IMR-90 (cell line): ENCODE data around the gene C2orf80. TPM values are rescaled to one million over a fixed set of nuclear protein-coding genes. Genes with fewer than 3 reads are reported as not detected.

Source experiments
- ATAC-seq: fragments of 200-7000 bp; cut with Tn5 transposase; 2 replicates; pipeline ENCODE4 v1.9.1; 2020; ENCODE audit warnings: low read depth, mild to moderate bottlenecking, moderate library complexity
- BruUV-seq: library from RNA; stranded (reverse); fragments of 400-500 nt; replicated peaks from 2 replicates; lab custom pipeline; 2021; lab: Mats Ljungman, UMichigan
- CTCF ChIA-PET: fragments of 300-600 bp; formaldehyde crosslinking; extraction: SDS; loops from one replicate; lab custom pipeline; 2021; ENCODE audit warnings: antibody characterized with exemption; lab: Yijun Ruan, JAX
- POLR2A ChIA-PET: fragments of 300-600 bp; sonication (Branson Sonifier 250); formaldehyde crosslinking; loops from one replicate; lab custom pipeline; 2022; ENCODE audit warnings: antibody characterized with exemption; ENCODE audit not compliant: unreplicated experiment; lab: Charles Lee
- DNase-seq: peaks from one replicate; pipeline ENCODE4 v3.0.0; 2013
- H2AFZ ChIP-seq: replicated peaks from 2 replicates; pipeline ENCODE3; 2013; ENCODE audit warnings: low read length, mild to moderate bottlenecking; ENCODE audit not compliant: poor library complexity
- H2AK5ac ChIP-seq: 2 replicates; pipeline ENCODE4 v1.6.1; 2013; ENCODE audit warnings: low read depth, low read length, inconsistent platforms
- H2AK9ac ChIP-seq: replicated peaks from 2 replicates; pipeline ENCODE3; 2013; ENCODE audit warnings: mild to moderate bottlenecking, low read depth, low read length, moderate library complexity; ENCODE audit not compliant: poor library complexity
- H2BK120ac ChIP-seq: 2 replicates; pipeline ENCODE4 v1.6.1; 2013; ENCODE audit warnings: low read depth, low read length, inconsistent platforms
- H2BK15ac ChIP-seq: 3 replicates; pipeline ENCODE4 v1.6.1; 2013; ENCODE audit warnings: low read depth, low read length, inconsistent platforms
- H2BK20ac ChIP-seq: 2 replicates; pipeline ENCODE4 v1.6.1; 2013; ENCODE audit warnings: low read depth, mild to moderate bottlenecking, inconsistent platforms, low read length, moderate library complexity
- H2BK5ac ChIP-seq: 2 replicates; pipeline ENCODE4 v1.6.1; 2013; ENCODE audit warnings: mild to moderate bottlenecking, low read depth, low read length, inconsistent platforms; ENCODE audit not compliant: poor library complexity, severe bottlenecking
- H3K14ac ChIP-seq: replicated peaks from 2 replicates; pipeline ENCODE4 v1.6.1; 2013; ENCODE audit warnings: low read depth, low read length, inconsistent platforms
- H3K18ac ChIP-seq: 2 replicates; pipeline ENCODE4 v1.6.1; 2013; ENCODE audit warnings: low read depth, low read length, control low read depth
- H3K23ac ChIP-seq: 2 replicates; pipeline ENCODE4 v1.6.1; 2013; ENCODE audit warnings: low read depth, low read length, inconsistent platforms
- H3K27ac ChIP-seq: 2 replicates; pipeline ENCODE4 v1.5.1; 2013; ENCODE audit warnings: mild to moderate bottlenecking, control low read depth, low read length; ENCODE audit not compliant: insufficient read depth
- H3K27me3 ChIP-seq: 2 replicates; pipeline ENCODE4 v1.6.1; 2013; ENCODE audit warnings: low read length; ENCODE audit not compliant: control insufficient read depth, insufficient read depth
- H3K36me3 ChIP-seq: 2 replicates; pipeline ENCODE4 v1.6.1; 2013; ENCODE audit warnings: low read length, mixed read lengths; ENCODE audit not compliant: control insufficient read depth, insufficient read depth
- H3K4ac ChIP-seq: 2 replicates; pipeline ENCODE4 v1.6.1; 2013; ENCODE audit warnings: low read depth, low read length, inconsistent platforms
- H3K4me1 ChIP-seq: 2 replicates; pipeline ENCODE4 v1.6.1; 2013; ENCODE audit warnings: low read length, mixed read lengths; ENCODE audit not compliant: control insufficient read depth, insufficient read depth
- H3K4me2 ChIP-seq: 2 replicates; pipeline ENCODE4 v1.6.1; 2013; ENCODE audit warnings: low read depth, mild to moderate bottlenecking, control low read depth, low read length, moderate library complexity
- H3K4me3 ChIP-seq: 2 replicates; pipeline ENCODE4 v1.5.1; 2013; ENCODE audit warnings: low read depth, mild to moderate bottlenecking, control low read depth, low read length, moderate library complexity; ENCODE audit not compliant: insufficient read depth
- H3K56ac ChIP-seq: 2 replicates; pipeline ENCODE4 v1.6.1; 2013; ENCODE audit warnings: low read length, inconsistent platforms; ENCODE audit not compliant: insufficient read depth; ENCODE audit errors: extremely low read depth
- H3K79me1 ChIP-seq, 2 experiments: 2 replicates each; pipeline ENCODE4 v1.6.1; 2013; ENCODE audit warnings: low read length in 2 of 2, inconsistent platforms in 1 of 2, low read depth in 1 of 2
- H3K9ac ChIP-seq: 2 replicates; pipeline ENCODE4 v1.6.1; 2013; ENCODE audit warnings: low read depth, low read length, control low read depth
- H3K9me1 ChIP-seq: 2 replicates; pipeline ENCODE4 v1.6.1; 2013; ENCODE audit warnings: low read length, inconsistent platforms; ENCODE audit not compliant: insufficient read depth
- H3K9me3 ChIP-seq: 2 replicates; pipeline ENCODE4 v1.6.1; 2013; ENCODE audit warnings: low read length; ENCODE audit not compliant: control insufficient read depth, insufficient read depth
- H4K20me1 ChIP-seq: 2 replicates; pipeline ENCODE4 v1.6.1; 2013; ENCODE audit warnings: low read length, inconsistent platforms; ENCODE audit not compliant: insufficient read depth
- H4K5ac ChIP-seq: 2 replicates; pipeline ENCODE4 v1.6.1; 2013; ENCODE audit warnings: mild to moderate bottlenecking, low read depth, low read length, control low read depth
- H4K8ac ChIP-seq, 2 experiments: 2 replicates each; pipeline ENCODE4 v1.6.1; 2013; ENCODE audit warnings: low read depth in 2 of 2, low read length in 2 of 2, control low read depth in 1 of 2, inconsistent platforms in 1 of 2
- H4K91ac ChIP-seq: 2 replicates; pipeline ENCODE4 v1.6.1; 2013; ENCODE audit warnings: low read depth, low read length, inconsistent platforms; ENCODE audit not compliant: insufficient read depth
- CEBPB ChIP-seq: IDR thresholded peaks from 2 replicates; pipeline ENCODE4 v1.6.1; 2012; ENCODE audit warnings: low read depth, low read length, improper control_type of control experiment
- RAD21 ChIP-seq: IDR thresholded peaks from 2 replicates; pipeline ENCODE4 v1.6.1; 2012; ENCODE audit warnings: low read length, improper control_type of control experiment
- WGBS, 2 experiments: methylation state at CpG; one replicate each; pipeline versions ENCODE4 v1.1.5 to v1.1.7; 2013; ENCODE audit warnings: missing lambda C conversion rate in 2 of 2; ENCODE audit not compliant: insufficient read length in 1 of 2; ENCODE audit errors: extremely low coverage in 2 of 2; 5-methylcytosine and 5-hydroxymethylcytosine counted together
- dilution Hi-C: fragments of 300-500 bp; cut with HindIII; formaldehyde crosslinking; loops from one replicate; pipeline ENCODE4 v1.14.3; 2018; ENCODE audit warnings: low sequenced_read_pairs; ENCODE audit not compliant: unreplicated experiment
- in situ Hi-C: fragments of 300-500 bp; cut with MboI; formaldehyde crosslinking; loops from 3 replicates; pipeline ENCODE4 v1.14.3; 2019; ENCODE audit warnings: low sequenced_read_pairs, inconsistent platforms, mixed read lengths
- intact Hi-C: fragments of 100-400 bp; cut with micrococcal nuclease; formaldehyde crosslinking; loops from 2 replicates; pipeline ENCODE4 v1.10.0; 2022
- polyA plus RNA-seq, 3 experiments: library from polyadenylated mRNA; depleted of rRNA; stranded (reverse); fragments of >200 nt; gene quantifications; 2 replicates each; pipeline ENCODE4 v1.2.3, GENCODE V29; 2012; ENCODE audit warnings: low replicate concordance in 1 of 3
- total RNA-seq: library from RNA; depleted of rRNA; stranded (reverse); fragments of >200 nt; gene quantifications from 2 replicates; pipeline ENCODE4 v1.2.3, GENCODE V29; 2012

The C2orf80 gene
- total and polyA plus RNA-seq, 2 of the 4 experiments (the other 2 are of a cell fraction) = not detected

GRCh38 chr2:208182835-208183234, 7.0 kb downstream of the C2orf80 start:
- H2BK20ac ChIP-seq = no peak overlapping the region
- DNase-seq (no peak), ATAC-seq (no peak)
- H3K14ac ChIP-seq = no peak overlapping the region
- H3K79me1 ChIP-seq = no peaks in the 10 kb centered on the region
- H2BK120ac ChIP-seq = no peak overlapping the region
- H3K27ac ChIP-seq = no peak overlapping the region
- H3K27me3 ChIP-seq = peaks cover 18% of the 10 kb centered on the region
- no peak overlapping the region for H3K18ac ChIP-seq
- no peak overlapping the region for H4K8ac ChIP-seq
- no peak overlapping the region for H3K4ac ChIP-seq
- no peak overlapping the region for H3K23ac ChIP-seq
- no peak overlapping the region for H3K9ac ChIP-seq
- TF ChIP-seq RAD21 (no peak), CEBPB (no peak)
- ChIA-PET CTCF (interaction anchor here (0.6 kb wide), 1 partner anchor 24 kb away, joined by 3 read pairs; no protein-coding TSS in a partner anchor), POLR2A (no interaction called here)
- H3K36me3 ChIP-seq = no peaks in the 10 kb centered on the region
- H2AK5ac ChIP-seq = no peak overlapping the region
- no peak overlapping the region for H2BK15ac ChIP-seq
- H3K9me1 ChIP-seq = no peaks in the 10 kb centered on the region
- H4K20me1 ChIP-seq = no peaks in the 10 kb centered on the region
- no TSS peak for BruUV-seq
- no peak overlapping the region for H3K4me2 ChIP-seq
- no peak overlapping the region for H3K56ac ChIP-seq
- no peak overlapping the region for H2AFZ ChIP-seq
- dilution Hi-C loops (no loop called here), intact Hi-C loops (no loop called here), in situ Hi-C loops (no loop called here)
- no peak overlapping the region for H4K91ac ChIP-seq
- no peaks in the 10 kb centered on the region for H3K9me3 ChIP-seq
- no peaks in the 10 kb centered on the region for H3K4me1 ChIP-seq
- no peak overlapping the region for H4K5ac ChIP-seq
- WGBS, 2 experiments = no CpG with 5 or more reads among the region's 3 CpGs
- H2BK5ac ChIP-seq = no peak overlapping the region
- no peak overlapping the region for H2AK9ac ChIP-seq
- H3K4me3 ChIP-seq = no peak overlapping the region
